Dermis microvascular lymphatic vessel endothelial cell (primary cell): ENCODE measurements around the gene C7orf57. TPM values are rescaled to one million over a fixed set of nuclear protein-coding genes. Genes with fewer than 3 reads are reported as not detected.
"Not testable (repeated sequence)": the region's sequence is repeated elsewhere in the genome, so short reads cannot be mapped to it uniquely, and the experiment has no call there.

Source experiments
- DNase-seq, 2 donors: peaks; one replicate each; pipeline versions ENCODE4 v3.0.0 to v3.0.0-alpha.2; 2010; ENCODE audit warnings: low read depth in 2 of 2
- total RNA-seq: library from RNA; depleted of rRNA; stranded (reverse); fragments of >200 nt; gene quantifications from 2 replicates; pipeline ENCODE4 v1.2.1, GENCODE V29; 2014

C7orf57 gene
- total RNA-seq, 1 donor from 2014 or later, result under 0.01 TPM

- DNase-seq, result no peak
These were observed 1.4 kb upstream of the C7orf57 start for GRCh38 chr7:48033922-48034321.

GRCh38 chr7:48035967-48036478 lies 680 bp downstream of the C7orf57 start:
- peak in 1 of 2 donors; percentile 54 for DNase-seq

GRCh38 chr7:48038815-48039506 lies 3.6 kb downstream of the C7orf57 start:
- no peak for DNase-seq

DNA sequence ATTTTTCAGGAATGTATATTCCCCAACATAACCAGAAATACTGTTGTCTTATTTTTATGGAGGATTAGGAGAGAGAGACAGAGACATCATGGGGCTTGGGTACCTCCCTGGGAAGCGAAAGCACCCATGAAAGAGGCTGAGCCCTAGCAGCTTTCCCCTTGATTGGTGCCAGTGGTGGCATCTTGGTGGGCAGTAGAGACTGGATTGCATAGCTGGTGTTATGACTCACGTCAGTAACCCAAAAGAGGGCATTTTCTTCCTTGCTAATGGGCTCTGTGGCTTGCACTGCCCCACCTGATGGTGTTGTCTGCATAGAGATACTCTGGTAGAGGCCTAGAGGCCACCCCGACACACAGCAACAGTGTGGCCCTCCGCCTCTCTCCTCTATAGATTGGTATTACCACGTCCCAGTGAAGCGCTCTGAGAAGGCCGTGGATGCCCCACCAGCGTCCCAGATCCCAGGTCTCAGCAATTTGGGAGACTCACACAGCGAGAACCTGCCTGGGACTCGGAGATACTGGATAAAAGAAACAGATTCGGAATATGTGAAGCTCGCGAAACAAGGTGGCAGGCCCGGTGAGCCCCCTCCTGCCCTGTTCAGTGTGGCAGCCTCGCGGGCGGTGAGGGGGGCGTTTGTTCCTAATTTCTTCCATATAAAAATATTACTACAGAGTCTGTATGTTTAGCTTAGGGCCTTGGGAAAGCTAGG lies 5.8 kb downstream of the C7orf57 start:
- no peak for DNase-seq

DNA sequence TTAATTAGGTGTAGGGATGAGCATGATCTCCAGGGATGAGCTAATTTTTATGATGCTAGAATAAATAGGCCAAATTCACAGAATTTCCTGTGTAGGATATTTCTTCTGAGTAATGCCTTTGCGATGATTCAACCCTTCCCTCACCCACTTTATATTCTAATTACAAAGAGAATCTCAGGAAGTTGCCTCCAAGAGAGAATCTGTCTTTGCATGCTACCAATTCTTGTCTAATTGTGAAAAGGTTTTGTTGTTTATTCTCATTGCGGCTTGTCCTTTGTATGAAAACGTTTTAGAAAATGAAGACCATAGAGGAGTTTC lies 6.3 kb downstream of the C7orf57 start:
- DNase-seq, result peak in 1 of 2 donors; percentile 50

DNA sequence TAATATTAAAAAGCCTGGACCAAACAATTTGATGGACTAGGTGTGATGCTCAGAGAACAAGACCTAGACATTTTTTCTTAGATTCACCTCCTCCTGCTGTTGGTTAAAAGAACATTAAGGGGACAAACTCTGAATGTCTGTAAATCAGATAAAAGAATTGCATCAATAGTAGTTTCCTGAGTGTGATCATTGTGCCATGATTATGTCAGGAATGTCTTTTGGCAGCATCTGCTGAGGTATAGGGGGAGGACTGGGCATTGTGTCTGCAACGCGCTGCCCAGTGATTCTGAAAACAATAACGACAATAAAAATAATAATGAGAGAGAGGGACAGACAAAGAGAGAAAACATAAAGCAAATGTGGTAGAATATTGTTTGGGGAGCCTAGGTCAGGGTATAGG lies 6.9 kb downstream of the C7orf57 start:
- DNase-seq, result peak; percentile 33 to 67

DNA sequence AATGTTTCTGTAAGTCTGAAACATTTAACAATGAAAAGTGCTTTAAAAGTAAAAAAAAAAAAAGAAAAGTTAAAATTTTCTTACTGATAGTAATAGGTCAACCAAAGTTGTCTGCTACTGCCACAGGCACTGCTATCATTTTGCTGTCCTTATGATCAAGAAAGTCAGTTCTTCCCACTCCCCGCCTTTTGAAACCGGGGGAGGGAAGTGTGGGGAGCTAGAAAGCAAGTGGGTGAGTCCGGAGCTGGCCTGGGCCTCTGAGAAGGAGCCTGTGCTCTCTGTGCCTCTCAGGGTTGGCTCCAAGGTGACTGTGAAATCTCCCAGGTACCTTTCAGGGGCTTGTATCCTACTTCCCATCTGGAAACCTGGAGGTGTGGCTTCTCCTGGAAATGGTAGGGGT lies 7.3 kb downstream of the C7orf57 start:
- no peak for DNase-seq

GRCh38 chr7:48045195-48045765 lies 9.9 kb downstream of the C7orf57 start:
- DNase-seq, result no peak

- DNase-seq, result no peak
These were observed 11.1 kb downstream of the C7orf57 start for GRCh38 chr7:48046458-48046857.

- DNase-seq, result no peak
These were observed 12.8 kb downstream of the C7orf57 start for GRCh38 chr7:48048113-48048512.

- DNase-seq, result no peak
These were observed 14.5 kb downstream of the C7orf57 start for GRCh38 chr7:48049850-48050249.

- no peak for DNase-seq
These were observed 17.4 kb downstream of the C7orf57 start for GRCh38 chr7:48052748-48053147.

GRCh38 chr7:48053736-48054135 lies 18.4 kb downstream of the C7orf57 start:
- DNase-seq, result no peak

DNA sequence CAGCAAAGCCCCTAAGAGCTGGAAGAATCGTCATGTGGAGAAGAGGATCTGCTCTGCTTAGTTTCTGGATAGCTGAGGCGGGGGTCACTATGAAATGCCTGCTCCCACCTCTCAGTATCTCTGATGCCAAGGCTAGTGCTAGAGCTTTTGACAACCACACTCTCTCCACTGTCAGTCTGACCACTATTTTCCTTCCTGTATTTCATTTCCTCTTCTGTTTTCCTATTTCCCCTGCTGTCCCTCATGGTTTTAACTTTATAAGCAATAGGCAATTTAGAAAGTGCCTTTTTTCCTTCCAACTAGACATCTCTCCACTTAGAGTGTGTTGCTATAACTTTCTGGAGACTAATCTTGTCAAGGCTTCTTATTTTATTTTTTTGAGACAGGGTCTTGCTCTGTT lies 23.6 kb downstream of the C7orf57 start:
- DNase-seq, result no peak

DNA sequence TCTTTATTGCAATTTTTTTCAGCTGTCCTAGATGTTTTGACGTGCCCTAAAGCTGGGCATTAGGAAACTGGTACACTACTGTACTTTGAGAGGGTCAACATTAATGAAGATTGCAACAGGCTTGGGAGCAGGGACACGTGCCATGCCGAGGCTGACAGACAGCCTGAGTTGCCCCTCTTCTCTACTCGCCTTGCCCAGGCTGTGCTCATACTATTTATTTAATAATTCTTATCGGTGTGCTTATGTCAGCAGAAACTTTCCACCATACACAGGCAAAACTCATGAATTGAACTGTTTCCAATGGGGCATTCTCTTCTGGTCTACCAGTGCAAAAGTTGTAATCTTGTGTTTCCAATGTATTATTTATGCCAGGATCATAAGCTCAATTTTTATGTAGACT lies 24.4 kb downstream of the C7orf57 start:
- no peak for DNase-seq

- no peak for DNase-seq
These were observed 28.6 kb downstream of the C7orf57 start for GRCh38 chr7:48063985-48064384.

DNA sequence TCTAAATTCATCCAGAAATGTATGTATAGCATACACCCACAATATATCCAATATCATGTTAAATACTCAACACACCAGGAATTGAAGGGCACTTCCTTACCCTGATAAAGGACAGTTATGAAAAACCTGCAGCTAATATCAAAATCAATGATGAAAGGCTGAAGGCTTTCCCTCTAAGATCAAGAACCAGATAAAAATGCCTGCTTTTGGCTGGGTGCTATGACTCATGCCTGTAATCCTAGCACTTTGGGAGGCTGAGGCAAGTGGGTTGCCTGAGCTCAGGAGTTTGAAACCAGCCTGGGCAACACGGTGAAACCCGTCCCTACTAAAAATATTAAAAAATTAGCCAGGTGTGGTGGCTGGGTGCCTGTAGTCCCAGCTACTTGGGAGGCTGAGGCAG lies 32.1 kb downstream of the C7orf57 start:
- no peak for DNase-seq

- DNase-seq, result no peak
These were observed 38.9 kb downstream of the C7orf57 start for GRCh38 chr7:48074204-48074654.

GRCh38 chr7:48077423-48077822 lies 42.1 kb downstream of the C7orf57 start:
- DNase-seq, result no peak

DNA sequence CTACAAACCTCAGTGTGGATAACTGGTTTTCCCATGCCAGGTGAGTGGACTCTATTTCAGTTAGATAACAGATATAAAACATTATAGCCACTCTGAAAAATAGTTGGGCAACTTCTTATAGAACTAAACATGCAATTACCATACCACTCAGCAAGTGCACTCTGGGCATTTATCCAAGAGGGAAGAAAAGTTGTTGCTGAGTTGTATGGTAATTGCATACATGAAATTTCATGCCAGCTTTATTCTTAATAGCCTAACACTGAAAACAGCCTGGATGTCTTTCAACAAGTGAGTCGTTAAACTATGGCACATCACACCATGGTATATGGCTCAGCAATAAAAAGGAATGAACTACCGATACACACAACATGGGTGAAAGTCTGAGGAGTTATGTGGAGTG lies 43.1 kb downstream of the C7orf57 start:
- no peak for DNase-seq

- not testable (repeated sequence) for DNase-seq
These were observed 47.0 kb downstream of the C7orf57 start for GRCh38 chr7:48082378-48082777.

- DNase-seq, result peak in 1 of 2 donors; percentile 29
These were observed 47.9 kb downstream of the C7orf57 start for GRCh38 chr7:48083114-48083830.
